Gastrocnemius medialis (tissue), 4 donors: ENCODE results near the gene PLEKHO1. TPM values are rescaled to one million over a fixed set of nuclear protein-coding genes. Genes with fewer than 3 reads are reported as not detected.

Source experiments
- ATAC-seq, 2 donors: fragments of 150-250 bp; one replicate each; pipeline ENCODE4 v1.9.1; 2016
- DNase-seq, 2 donors: peaks; one replicate each; pipeline ENCODE4 v3.0.0-alpha.2; 2019
- H3K27ac ChIP-seq, 4 donors: fragments of 200-600 bp; sonication (generic); 1 replicate in 1 of 4; 2 replicates in 3 of 4; pipeline ENCODE4 v1.5.1; 2016 to 2018; ENCODE audit warnings: mild to moderate bottlenecking in 2 of 4, moderate library complexity in 1 of 4
- H3K27me3 ChIP-seq, 3 donors: fragments of 200-600 bp; sonication (generic) in 2 of 3; 1 replicate in 1 of 3; 2 replicates in 2 of 3; pipeline versions ENCODE4 v1.5.1 to v1.6.0; 2016 to 2019; ENCODE audit warnings: mild to moderate bottlenecking in 1 of 3, moderate library complexity in 1 of 3
- H3K36me3 ChIP-seq, 2 donors: fragments of 200-600 bp; sonication (generic) in 1 of 2; one replicate each; pipeline ENCODE4 v1.5.1; 2017 to 2018
- H3K4me1 ChIP-seq, 2 donors: fragments of 200-600 bp; sonication (generic) in 1 of 2; one replicate each; pipeline ENCODE4 v1.5.1; 2016 to 2017; ENCODE audit warnings: mild to moderate bottlenecking in 2 of 2
- H3K4me3 ChIP-seq, 4 donors: fragments of 200-600 bp; sonication (generic) in 3 of 4; 1 replicate in 1 of 4; 2 replicates in 3 of 4; pipeline ENCODE4 v1.5.1; 2016 to 2019; ENCODE audit warnings: mild to moderate bottlenecking in 2 of 4
- H3K9me3 ChIP-seq, 3 donors: fragments of 200-600 bp; sonication (generic) in 2 of 3; 1 replicate in 1 of 3; 2 replicates in 2 of 3; pipeline ENCODE4 v1.5.1; 2016 to 2019
- CTCF ChIP-seq, 5 experiments: fragments of 450-650 bp in 3 of 5; fragments of 200-600 bp in 2 of 5; sonication (generic) in 2 of 5; IDR thresholded peaks in 4 of 5; conservative IDR thresholded peaks in 1 of 5; 1 replicate in 4 of 5; 2 replicates in 1 of 5; pipeline ENCODE4 v1.5.1; 2016 to 2019; ENCODE audit warnings: antibody characterized with exemption in 5 of 5, mild to moderate bottlenecking in 3 of 5, moderate library complexity in 3 of 5
- POLR2A ChIP-seq, 2 donors: fragments of 450-650 bp; IDR thresholded peaks; one replicate each; pipeline ENCODE4 v1.6.1; 2017; ENCODE audit warnings: antibody characterized with exemption in 2 of 2, mild to moderate bottlenecking in 2 of 2, moderate library complexity in 2 of 2
- in situ Hi-C, 4 donors: fragments of 200-750 bp; cut with MboI; loops; one replicate each; pipeline versions ENCODE4 v1.15.0 to v1.8.0; 2017; ENCODE audit warnings: low sequenced_read_pairs in 4 of 4
- intact Hi-C: fragments of 100-400 bp; cut with DNase I; formaldehyde crosslinking; loops from one replicate; pipeline ENCODE4 v1.15.1; 2023; ENCODE audit warnings: low total_unique reads
- total RNA-seq, 4 donors: library from RNA; depleted of rRNA; stranded (reverse); fragments of >200 nt; gene quantifications; one replicate each; pipeline versions ENCODE4 v1.1.0 to v1.2.3, GENCODE V29; 2016

PLEKHO1 gene
- total RNA-seq, 4 donors from 2014 or later, result 24.3 to 57.7 (median 40.4) TPM

GRCh38 chr1:150110116-150110515 is 39.6 kb upstream of the PLEKHO1 start:
- DNase-seq (no peak), ATAC-seq (no peak)
- TF ChIP-seq CTCF (IDR thresholded peaks at IDR 0.05 in 4 of 5, conservative IDR thresholded peaks at IDR 0.05 in 1 of 5) (no peak), POLR2A (IDR thresholded peaks at IDR 0.05) (no peak)
- Histone ChIP-seq H3K4me3 (no peak overlapping the region), H3K4me1 (no peaks in the 10 kb centered on the region), H3K27me3 (no peaks in the 10 kb centered on the region), H3K9me3 (no peaks in the 10 kb centered on the region), H3K36me3 (peaks cover 0 to 10% of the 10 kb centered on the region in 2 donors), H3K27ac (no peak overlapping the region)
- in situ Hi-C loops, result no loop called here
- intact Hi-C loops, result no loop called here

GRCh38 chr1:150111670-150112069 is 38.0 kb upstream of the PLEKHO1 start:
- Histone ChIP-seq H3K4me3 (no peak overlapping the region), H3K4me1 (no peaks in the 10 kb centered on the region), H3K27ac (no peak overlapping the region), H3K36me3 (peaks cover 0 to 10% of the 10 kb centered on the region in 2 donors), H3K9me3 (no peaks in the 10 kb centered on the region), H3K27me3 (no peaks in the 10 kb centered on the region)
- intact Hi-C loops (no loop called here), in situ Hi-C loops (no loop called here)
- TF ChIP-seq POLR2A (IDR thresholded peaks at IDR 0.05), result no peak
- TF ChIP-seq CTCF (IDR thresholded peaks at IDR 0.05 in 4 of 5, conservative IDR thresholded peaks at IDR 0.05 in 1 of 5), result no peak
- ATAC-seq (no peak), DNase-seq (no peak)

GRCh38 chr1:150115121-150115520 is 34.6 kb upstream of the PLEKHO1 start:
- no peaks in the 10 kb centered on the region for H3K4me1 ChIP-seq
- intact Hi-C loops, result no loop called here
- H3K27me3 ChIP-seq, result no peaks in the 10 kb centered on the region
- in situ Hi-C loops, result no loop called here
- H3K36me3 ChIP-seq, result peaks cover 0 to 10% of the 10 kb centered on the region in 2 donors
- DNase-seq (no peak), ATAC-seq (no peak)
- H3K4me3 ChIP-seq, result no peak overlapping the region
- H3K9me3 ChIP-seq, result no peaks in the 10 kb centered on the region
- TF ChIP-seq POLR2A (IDR thresholded peaks at IDR 0.05), result no peak
- no peak for TF ChIP-seq CTCF (IDR thresholded peaks at IDR 0.05 in 4 of 5, conservative IDR thresholded peaks at IDR 0.05 in 1 of 5)
- H3K27ac ChIP-seq, result no peak overlapping the region

- peaks cover 0 to 13% of the 10 kb centered on the region in 2 donors for H3K36me3 ChIP-seq
- no peak for ATAC-seq
- no peaks in the 10 kb centered on the region for H3K27me3 ChIP-seq
- intact Hi-C loops, result no loop called here
- no peak overlapping the region for H3K27ac ChIP-seq
- H3K4me1 ChIP-seq, result no peaks in the 10 kb centered on the region
- no peak for TF ChIP-seq CTCF (IDR thresholded peaks at IDR 0.05 in 4 of 5, conservative IDR thresholded peaks at IDR 0.05 in 1 of 5)
- no peak for TF ChIP-seq POLR2A (IDR thresholded peaks at IDR 0.05)
- no peak overlapping the region for H3K4me3 ChIP-seq
- H3K9me3 ChIP-seq, result no peaks in the 10 kb centered on the region
- in situ Hi-C loops, result no loop called here
- DNase-seq, result no peak
These were observed 31.0 kb upstream of the PLEKHO1 start for GRCh38 chr1:150118716-150119115.

- intact Hi-C loops, result no loop called here
- in situ Hi-C loops, result no loop called here
- no peak for TF ChIP-seq POLR2A (IDR thresholded peaks at IDR 0.05)
- Histone ChIP-seq H3K27me3 (no peaks in the 10 kb centered on the region), H3K9me3 (no peaks in the 10 kb centered on the region), H3K27ac (no peak overlapping the region), H3K4me1 (no peaks in the 10 kb centered on the region), H3K36me3 (peaks cover 0 to 8% of the 10 kb centered on the region in 2 donors), H3K4me3 (no peak overlapping the region)
- no peak for ATAC-seq
- DNase-seq, result no peak
These were observed 28.4 kb upstream of the PLEKHO1 start for GRCh38 chr1:150121236-150121862.
